Measurements from ENCODE around the gene SPRR2E.

DNA sequence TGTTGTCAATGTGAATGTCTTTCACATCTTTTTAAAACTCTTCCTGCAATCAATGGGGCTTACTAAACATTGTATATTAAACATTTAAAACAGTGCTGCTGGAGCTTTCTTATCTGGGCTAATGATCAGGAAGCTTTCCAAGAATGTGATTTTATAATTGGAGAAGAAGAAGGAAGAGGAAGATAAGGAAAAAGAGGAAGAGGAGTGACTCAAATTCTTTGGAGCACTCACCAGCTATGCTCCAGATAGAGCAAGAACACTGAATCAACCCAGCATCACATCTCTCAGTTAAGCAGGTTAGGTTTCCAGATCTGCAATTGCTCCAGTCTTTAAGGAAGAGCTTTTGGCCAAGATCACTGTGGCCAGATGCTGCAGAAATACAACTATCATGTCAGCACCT, 1.4 kb upstream of the SPRR2E start:
- TF ChIP-seq, protein P1, sequence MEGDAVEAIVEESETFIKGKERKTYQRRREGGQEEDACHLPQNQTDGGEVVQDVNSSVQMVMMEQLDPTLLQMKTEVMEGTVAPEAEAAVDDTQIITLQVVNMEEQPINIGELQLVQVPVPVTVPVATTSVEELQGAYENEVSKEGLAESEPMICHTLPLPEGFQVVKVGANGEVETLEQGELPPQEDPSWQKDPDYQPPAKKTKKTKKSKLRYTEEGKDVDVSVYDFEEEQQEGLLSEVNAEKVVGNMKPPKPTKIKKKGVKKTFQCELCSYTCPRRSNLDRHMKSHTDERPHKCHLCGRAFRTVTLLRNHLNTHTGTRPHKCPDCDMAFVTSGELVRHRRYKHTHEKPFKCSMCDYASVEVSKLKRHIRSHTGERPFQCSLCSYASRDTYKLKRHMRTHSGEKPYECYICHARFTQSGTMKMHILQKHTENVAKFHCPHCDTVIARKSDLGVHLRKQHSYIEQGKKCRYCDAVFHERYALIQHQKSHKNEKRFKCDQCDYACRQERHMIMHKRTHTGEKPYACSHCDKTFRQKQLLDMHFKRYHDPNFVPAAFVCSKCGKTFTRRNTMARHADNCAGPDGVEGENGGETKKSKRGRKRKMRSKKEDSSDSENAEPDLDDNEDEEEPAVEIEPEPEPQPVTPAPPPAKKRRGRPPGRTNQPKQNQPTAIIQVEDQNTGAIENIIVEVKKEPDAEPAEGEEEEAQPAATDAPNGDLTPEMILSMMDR (tag by site-specific recombination; IDR thresholded peaks at IDR 0.05): no peak
- TF ChIP-seq PATZ1 (tag by site-specific recombination; IDR thresholded peaks at IDR 0.05): no peak
